GF-D8 (cell line): ENCODE measurements around the gene ZIC2.
"Not testable (repeated sequence)": the region's sequence is repeated elsewhere in the genome, so short reads cannot be mapped to it uniquely, and the experiment has no call there.

Source experiments
- DNase-seq: peaks from one replicate; lab custom pipeline; 2025; lab: John Stamatoyannopoulos, UW

Gene ZIC2

GRCh38 chr13:100019780-100020356, 38.3 kb downstream of the ZIC2 start:
- no peak for DNase-seq

DNA sequence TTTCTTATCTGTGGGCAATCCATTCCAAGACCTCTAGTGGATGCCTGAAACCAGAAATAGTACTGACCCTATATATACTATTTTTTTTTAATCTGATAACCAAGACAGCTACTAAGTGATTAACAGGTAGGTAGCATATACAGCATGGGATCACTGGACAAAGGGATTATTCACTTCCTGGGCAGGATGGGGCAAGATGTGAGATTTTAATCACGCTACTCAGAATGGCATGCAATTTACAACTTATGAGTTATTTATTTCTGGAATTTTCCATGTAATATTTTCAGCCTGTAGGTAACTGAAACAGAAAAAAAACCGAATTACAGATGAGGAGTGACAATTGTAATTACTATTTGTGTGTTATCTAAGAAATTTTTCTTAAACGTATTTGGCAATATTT, 41.2 kb downstream of the ZIC2 start:
- no peak for DNase-seq

DNA sequence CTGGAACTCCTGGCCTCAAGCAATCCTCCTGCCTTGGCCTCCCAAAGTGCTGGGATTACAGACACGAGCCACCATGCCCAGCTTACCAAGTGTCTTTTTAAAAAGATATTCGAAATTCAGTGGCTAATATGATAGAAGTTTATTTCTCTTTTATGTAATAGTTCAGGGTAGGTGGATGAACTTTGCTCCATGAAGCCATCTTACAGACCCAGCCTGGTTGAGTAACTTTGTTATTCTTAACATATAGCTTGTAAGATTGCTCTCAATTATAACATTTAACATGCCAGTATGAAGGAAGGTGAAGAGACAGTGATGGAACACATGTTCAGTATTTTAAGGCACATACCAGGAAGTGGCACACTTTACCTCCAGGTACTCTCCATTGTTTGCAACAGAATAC, 42.4 kb downstream of the ZIC2 start:
- DNase-seq, result no peak

DNA sequence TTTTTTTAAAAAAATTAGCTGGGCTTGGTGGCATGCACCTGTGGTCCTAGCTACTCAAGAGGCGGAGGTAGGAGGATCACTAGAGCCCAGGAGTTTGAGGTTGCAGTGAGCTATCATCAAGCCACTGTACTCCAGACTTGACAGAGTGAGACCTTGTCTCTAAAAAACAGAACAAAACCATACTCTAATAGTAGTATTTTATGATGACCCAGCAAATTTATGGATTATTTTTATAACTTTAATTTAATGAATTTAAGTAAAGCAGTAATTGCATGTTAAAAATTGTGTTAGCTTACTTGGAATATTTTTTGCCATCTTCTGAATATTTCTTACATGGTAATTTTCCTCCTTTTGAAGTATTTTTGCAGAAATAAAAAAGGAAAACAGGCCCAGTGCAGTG, 48.3 kb downstream of the ZIC2 start:
- no peak for DNase-seq

- DNase-seq, result not testable (repeated sequence)
Observed at GRCh38 chr13:100032642-100033041, 51.1 kb downstream of the ZIC2 start.

- DNase-seq, result no peak
Observed at GRCh38 chr13:100035936-100036335, 54.4 kb downstream of the ZIC2 start.
